HG03432 (cell line): ENCODE measurements around the gene RPS6KA2.
A peak's percentile ranks its signal among the peaks of the same experiment; 100 is the strongest.

Experiments
- ATAC-seq: cut with Tn5 transposase; IDR thresholded peaks from one replicate; pipeline ENCODE4 v1.9.1; 2021; ENCODE audit warnings: mild to moderate bottlenecking, moderate library complexity; ENCODE audit not compliant: unreplicated experiment

The RPS6KA2 gene

GRCh38 chr6:166559662-166560061, 67.4 kb downstream of the RPS6KA2 start:
- no peak for ATAC-seq

DNA sequence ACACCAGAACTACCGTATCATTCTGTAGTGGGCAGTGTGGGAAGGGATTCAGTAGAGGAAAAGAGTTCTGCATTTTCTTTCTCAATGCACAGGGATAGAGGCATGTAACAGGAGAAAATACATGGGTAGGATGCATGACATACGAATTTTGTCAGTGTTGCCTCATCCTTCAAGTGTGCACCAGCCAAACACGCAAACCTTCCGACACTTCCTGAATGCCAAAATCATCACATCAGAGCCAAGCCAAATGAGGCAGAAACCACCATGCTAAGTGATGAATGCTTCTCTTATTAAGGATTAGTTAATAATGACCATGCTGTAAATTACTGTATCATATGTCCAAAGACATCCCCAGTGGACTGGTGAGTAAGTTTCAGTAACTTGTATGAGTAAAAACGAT, 67.8 kb downstream of the RPS6KA2 start:
- no peak for ATAC-seq

DNA sequence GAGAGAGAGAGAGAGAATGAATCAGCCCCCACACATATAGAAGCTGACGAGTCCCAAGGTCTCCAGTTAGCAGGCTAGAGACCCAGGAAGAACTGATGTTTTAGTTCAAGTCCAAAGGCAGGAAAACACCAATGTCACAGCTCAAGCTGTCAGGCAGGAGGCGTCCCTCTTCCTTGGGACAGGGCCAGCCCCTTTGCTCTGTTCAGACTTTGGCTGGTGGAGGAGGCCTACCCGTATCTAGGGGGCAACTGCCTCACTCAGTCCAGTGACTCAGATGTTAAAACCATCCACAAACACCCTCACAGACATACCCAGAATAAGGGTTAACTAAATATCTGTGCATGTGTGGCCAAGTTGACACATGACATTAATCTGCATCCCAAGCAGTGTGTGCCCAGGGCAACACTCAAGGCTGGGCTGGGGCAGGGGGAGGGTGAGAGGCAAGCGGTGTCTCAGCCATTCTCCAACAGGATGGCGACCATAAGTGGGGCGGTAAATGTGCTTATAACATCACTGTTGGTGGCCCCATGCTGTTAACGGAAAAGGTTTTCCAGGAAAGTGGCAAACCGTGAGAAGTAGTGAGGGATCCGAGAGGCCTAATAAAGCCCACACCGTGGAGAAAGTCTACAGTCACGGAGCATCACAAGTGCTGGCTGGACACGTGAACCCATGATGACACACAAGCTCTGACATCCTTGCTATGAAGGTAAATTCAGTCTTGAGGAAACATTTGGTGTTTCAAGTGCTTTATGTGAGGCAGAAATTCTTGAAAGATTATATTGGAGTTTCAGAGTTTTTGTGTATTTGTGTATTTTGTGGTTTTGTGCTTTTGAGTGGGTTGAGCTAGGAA, 68.7 kb downstream of the RPS6KA2 start:
- no peak for ATAC-seq

DNA sequence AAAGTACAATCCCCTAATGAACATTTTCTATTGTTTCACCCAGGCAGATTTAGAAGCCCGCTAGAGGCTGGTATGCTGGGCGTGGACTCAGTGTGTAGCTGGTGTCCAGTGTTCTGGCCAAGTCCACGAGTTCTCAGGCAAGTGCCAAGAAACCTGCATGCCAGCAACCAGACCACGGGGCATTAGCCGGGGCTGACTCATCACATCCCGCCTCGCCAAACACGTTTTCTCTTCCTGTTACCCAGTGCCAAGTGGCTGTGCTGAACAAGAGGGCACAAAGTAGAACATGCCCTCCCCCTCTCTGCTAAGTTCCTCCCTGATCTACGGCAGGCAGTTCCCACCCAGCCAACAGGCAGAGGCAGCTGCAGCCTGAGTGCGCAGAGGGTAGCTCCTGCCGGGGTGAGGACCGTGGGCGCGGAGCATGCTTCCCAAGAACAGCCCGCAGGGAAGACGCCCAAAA, 70.2 kb downstream of the RPS6KA2 start:
- ATAC-seq = no peak

- no peak for ATAC-seq
These were observed 70.7 kb downstream of the RPS6KA2 start for GRCh38 chr6:166556336-166556735.

- no peak for ATAC-seq
These were observed 72.0 kb downstream of the RPS6KA2 start for GRCh38 chr6:166555086-166555485.

GRCh38 chr6:166554316-166554715, 72.7 kb downstream of the RPS6KA2 start:
- ATAC-seq = no peak

GRCh38 chr6:166553563-166554271, 73.3 kb downstream of the RPS6KA2 start:
- ATAC-seq = no peak

DNA sequence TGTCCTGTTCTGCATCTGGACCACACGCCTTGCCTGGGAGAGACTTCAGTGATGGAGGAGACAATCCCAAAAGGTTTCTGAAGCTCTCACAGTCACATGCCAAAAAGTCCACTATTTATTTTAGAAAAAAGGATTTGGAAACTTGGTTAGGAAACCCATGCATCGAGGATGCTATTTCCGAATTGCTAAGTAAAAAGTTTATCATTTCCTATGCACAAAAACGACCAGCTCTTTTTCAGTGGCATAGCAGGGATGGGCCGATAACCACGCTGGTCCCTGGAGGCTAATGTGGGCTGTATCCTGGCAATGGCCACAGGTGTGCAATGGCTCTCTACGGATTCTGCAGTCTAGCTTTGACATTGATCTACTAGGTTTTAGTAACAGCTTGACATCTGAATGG, 74.5 kb downstream of the RPS6KA2 start:
- no peak for ATAC-seq

- ATAC-seq = no peak
These were observed 75.1 kb downstream of the RPS6KA2 start for GRCh38 chr6:166551754-166552495.

DNA sequence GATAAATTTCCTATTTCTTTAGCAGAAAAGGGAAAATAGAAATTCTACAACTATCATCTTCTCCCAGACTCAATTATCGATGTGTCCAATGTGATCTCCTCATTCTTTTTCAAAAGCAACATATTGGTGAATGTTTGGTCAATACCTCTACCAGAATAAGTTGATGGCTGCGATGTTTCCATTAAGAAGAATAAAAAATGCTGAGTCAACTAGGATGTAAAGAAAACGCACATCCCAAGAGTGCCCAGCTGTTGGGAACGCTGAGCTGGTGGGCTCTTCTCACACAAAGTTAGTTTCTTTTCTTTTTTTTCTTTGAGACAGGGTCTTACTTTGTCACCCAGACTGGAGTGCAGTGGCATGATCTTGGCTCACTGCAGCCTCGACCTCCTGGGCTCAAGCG, 80.4 kb downstream of the RPS6KA2 start:
- no peak for ATAC-seq

DNA sequence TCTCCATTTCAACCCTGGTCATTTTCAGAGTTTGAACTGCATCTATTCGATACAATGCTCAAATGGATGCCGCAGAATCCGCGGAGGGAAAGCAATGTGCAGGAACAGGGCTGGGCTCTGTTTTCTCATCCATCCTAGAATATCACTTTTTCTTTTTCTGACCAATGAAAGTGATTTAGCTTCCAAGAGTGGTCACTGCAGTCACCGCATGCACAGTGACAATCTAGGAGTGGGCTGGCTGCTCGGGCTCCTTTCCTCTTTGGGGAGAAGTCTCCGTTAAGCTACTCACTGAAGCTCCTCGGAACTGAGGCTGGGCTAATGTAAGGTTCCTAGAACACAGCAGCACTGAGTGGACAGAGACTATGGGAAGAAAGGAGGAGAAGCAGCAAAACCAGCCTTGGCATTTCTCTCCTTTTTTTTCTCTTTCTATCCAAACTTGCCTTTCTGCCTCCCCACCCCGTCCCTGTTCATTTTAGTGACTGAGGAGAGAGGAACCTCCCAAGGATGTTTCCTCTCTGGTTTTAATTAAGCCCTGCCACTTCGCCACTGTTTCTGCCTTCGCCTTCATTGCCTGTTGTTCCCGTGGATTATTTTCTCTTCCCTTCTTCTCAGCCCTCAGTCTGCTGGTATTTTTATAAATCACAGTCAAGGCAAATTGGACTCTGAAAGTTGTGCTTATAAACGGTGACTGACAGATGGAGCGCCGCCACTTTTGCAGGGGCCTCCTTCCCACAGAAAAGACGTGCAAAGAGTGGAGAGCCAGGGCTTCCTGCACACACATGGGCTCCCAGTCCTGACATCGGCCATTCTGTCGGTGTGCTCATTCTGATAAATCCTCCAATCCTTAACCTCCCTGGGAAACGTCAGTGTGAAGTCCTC, 81.7 kb downstream of the RPS6KA2 start:
- ATAC-seq = no peak

GRCh38 chr6:166544296-166544605, 82.8 kb downstream of the RPS6KA2 start:
- no peak for ATAC-seq

- ATAC-seq = no peak
These were observed 83.3 kb downstream of the RPS6KA2 start for GRCh38 chr6:166543603-166544295.

GRCh38 chr6:166542580-166542912, 84.5 kb downstream of the RPS6KA2 start:
- no peak for ATAC-seq

DNA sequence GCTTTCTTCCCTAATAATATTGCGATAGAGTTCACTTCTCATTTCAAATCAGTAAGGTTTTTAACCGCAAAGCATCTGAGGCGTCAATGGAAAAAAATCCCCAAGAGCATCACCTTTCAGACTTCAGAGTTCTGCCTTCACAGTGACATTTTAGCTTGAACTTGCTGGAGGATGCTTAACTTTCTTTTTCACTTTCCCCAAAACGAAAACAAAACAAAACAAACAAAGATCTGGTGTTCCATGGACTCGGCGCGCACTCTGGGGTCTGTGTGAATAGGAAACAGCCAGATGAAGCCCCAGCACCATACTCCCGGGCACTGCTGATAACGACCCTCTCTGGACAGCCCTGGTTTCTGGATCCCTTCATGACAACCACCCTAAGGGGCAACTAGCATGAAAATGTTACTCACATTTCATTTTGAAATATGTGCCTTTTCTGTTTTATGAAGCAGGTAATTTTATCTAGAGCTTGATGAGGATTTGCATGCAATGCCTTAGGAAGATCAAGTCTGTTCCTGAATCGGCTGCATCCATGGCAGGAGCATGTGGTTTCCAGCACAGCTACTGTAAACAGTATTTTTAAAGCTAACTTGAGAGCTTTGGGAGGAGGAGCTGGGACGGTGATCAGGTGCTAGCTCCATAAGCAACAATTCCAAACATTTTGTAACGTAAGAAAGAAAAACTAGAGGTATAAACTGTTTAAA, 85.0 kb downstream of the RPS6KA2 start:
- no peak for ATAC-seq

- peak; percentile 47 for ATAC-seq
These were observed 85.7 kb downstream of the RPS6KA2 start for GRCh38 chr6:166541366-166541765.

DNA sequence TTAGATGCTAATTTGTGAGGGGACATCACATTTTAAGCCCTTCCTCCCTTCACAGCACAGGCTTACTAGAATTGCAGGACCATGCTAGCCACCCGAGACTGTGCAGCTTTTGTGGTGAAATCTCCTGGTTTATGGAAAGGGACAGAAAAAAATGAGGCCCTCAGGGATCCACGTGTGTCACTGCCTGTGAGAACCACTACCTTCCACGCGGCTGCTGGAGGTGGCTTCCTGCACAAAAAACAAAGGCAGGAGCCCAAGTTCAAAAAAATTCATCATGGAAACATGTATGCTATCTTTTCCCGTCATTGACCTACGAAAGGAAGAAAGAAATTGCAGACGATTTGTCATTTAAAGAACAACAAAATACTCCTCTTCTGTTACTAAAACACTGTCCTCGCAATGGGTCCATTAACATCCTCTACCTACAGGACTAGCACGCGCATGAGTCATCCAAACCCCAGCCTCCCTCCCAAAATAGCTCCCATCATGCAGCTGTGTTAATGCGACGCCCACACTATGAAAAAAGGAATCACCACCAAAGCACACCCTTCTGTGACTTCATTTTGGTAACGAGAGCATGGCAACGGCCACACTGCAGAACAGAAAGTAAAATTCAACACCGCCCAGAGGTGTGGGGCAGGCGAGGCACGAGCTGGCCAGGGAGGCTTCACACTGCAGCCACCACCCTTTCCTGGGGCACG, 86.3 kb downstream of the RPS6KA2 start:
- peak; percentile 96 for ATAC-seq

GRCh38 chr6:166539543-166539942, 87.5 kb downstream of the RPS6KA2 start:
- no peak for ATAC-seq
